ENCODE results near the gene NOTCH3. TPM values are rescaled to one million over a fixed set of nuclear protein-coding genes. Genes with fewer than 3 reads are reported as not detected.

NOTCH3 gene
- total and polyA plus RNA-seq, 4 donors = 0.49 to 3.7 (median 2.9) TPM

GRCh38 chr19:15249528-15249874 lies 48.7 kb upstream of the NOTCH3 start:
- WGBS = 84% methylated on average over 6 of the region's 6 CpGs
- H3K27ac ChIP-seq (ENCODE audit: low read depth in 1 of 2, low read length in 2 of 2) = peak overlapping the region; percentile 57 to 75
- no peak for DNase-seq (ENCODE audit: low spot score)
- TF ChIP-seq HNF4A (conservative IDR thresholded peaks at IDR 0.05) (no peak), HNF4G (IDR thresholded peaks at IDR 0.05) (no peak), RAD21 (IDR thresholded peaks at IDR 0.05) (no peak), RXRA (IDR thresholded peaks at IDR 0.05) (no peak), SP1 (IDR thresholded peaks at IDR 0.05) (no peak)
- H3K9ac ChIP-seq (ENCODE audit: low read depth in 1 of 2, low read length in 2 of 2) = no peak overlapping the region
- H3K27me3 ChIP-seq (ENCODE audit: control insufficient read depth in 4 of 4, insufficient read depth in 4 of 4, low read length in 3 of 4) = no peaks in the 10 kb centered on the region
- H3K36me3 ChIP-seq (ENCODE audit: control insufficient read depth in 4 of 4, insufficient read depth in 3 of 4, low read depth in 1 of 4, low read length in 3 of 4) = peaks cover 9 to 59% (median 35%) of the 10 kb centered on the region in 4 donors
- H3K9me3 ChIP-seq (ENCODE audit: control insufficient read depth in 4 of 4, low read length in 3 of 4) = no peaks in the 10 kb centered on the region
- no peak overlapping the region for H3K4me3 ChIP-seq (ENCODE audit: low read depth in 1 of 3, low read length in 3 of 3)
- H3K4me1 ChIP-seq (ENCODE audit: control insufficient read depth in 4 of 4, insufficient read depth in 4 of 4, low read length in 3 of 4) = peaks cover 11 to 26% (median 22%) of the 10 kb centered on the region in 4 donors

GRCh38 chr19:15248648-15249527 lies 48.1 kb upstream of the NOTCH3 start:
- no peak for TF ChIP-seq MAX (IDR thresholded peaks at IDR 0.05)
- peak in 1 of 2 donors; percentile 51 for TF ChIP-seq JUND (IDR thresholded peaks at IDR 0.05)
- no peak for TF ChIP-seq ATF3 (IDR thresholded peaks at IDR 0.05)
- TF ChIP-seq HNF4G (IDR thresholded peaks at IDR 0.05) = peak; percentile 47
- TF ChIP-seq NR2F2 (IDR thresholded peaks at IDR 0.05) = peak; percentile 24
- TF ChIP-seq HNF4A (conservative IDR thresholded peaks at IDR 0.05) = peak; percentile 53 to 88
- WGBS = 61% methylated on average over 19 of the region's 19 CpGs

GRCh38 chr19:15248106-15248505 lies 47.3 kb upstream of the NOTCH3 start:
- no peaks in the 10 kb centered on the region for H3K9me3 ChIP-seq (ENCODE audit: control insufficient read depth in 4 of 4, low read length in 3 of 4)
- no peak overlapping the region for H3K9ac ChIP-seq (ENCODE audit: low read depth in 1 of 2, low read length in 2 of 2)
- H3K27ac ChIP-seq (ENCODE audit: low read depth in 1 of 2, low read length in 2 of 2) = peak overlapping the region; percentile 11 to 57
- no peak for DNase-seq (ENCODE audit: low spot score)
- 93% methylated on average over 5 of the region's 5 CpGs for WGBS
- H3K27me3 ChIP-seq (ENCODE audit: control insufficient read depth in 4 of 4, insufficient read depth in 4 of 4, low read length in 3 of 4) = no peaks in the 10 kb centered on the region
- TF ChIP-seq MAX (IDR thresholded peaks at IDR 0.05) (no peak), TAF1 (conservative IDR thresholded peaks at IDR 0.05) (no peak), JUND (IDR thresholded peaks at IDR 0.05) (no peak), ATF3 (IDR thresholded peaks at IDR 0.05) (no peak), ZBTB33 (IDR thresholded peaks at IDR 0.05) (no peak), RXRA (IDR thresholded peaks at IDR 0.05) (no peak), FOXA1 (IDR thresholded peaks at IDR 0.05) (no peak), NR2F2 (IDR thresholded peaks at IDR 0.05) (no peak), CTCF (IDR thresholded peaks at IDR 0.05; ENCODE audit: low read depth, low read length, missing input control) (no peak), REST (IDR thresholded peaks at IDR 0.05) (no peak), YY1 (IDR thresholded peaks at IDR 0.05) (no peak)
- H3K4me1 ChIP-seq (ENCODE audit: control insufficient read depth in 4 of 4, insufficient read depth in 4 of 4, low read length in 3 of 4) = peaks cover 11 to 26% (median 22%) of the 10 kb centered on the region in 4 donors
- no peak overlapping the region for H3K4me3 ChIP-seq (ENCODE audit: low read depth in 1 of 3, low read length in 3 of 3)
- H3K36me3 ChIP-seq (ENCODE audit: control insufficient read depth in 4 of 4, insufficient read depth in 3 of 4, low read depth in 1 of 4, low read length in 3 of 4) = peaks cover 6 to 56% (median 26%) of the 10 kb centered on the region in 4 donors

More at GRCh38 chr19:15248648-15249527, 48.1 kb upstream of the NOTCH3 start:
- no peak overlapping the region for H3K4me3 ChIP-seq (ENCODE audit: low read depth in 1 of 3, low read length in 3 of 3)
- peaks cover 11 to 26% (median 22%) of the 10 kb centered on the region in 4 donors for H3K4me1 ChIP-seq (ENCODE audit: control insufficient read depth in 4 of 4, insufficient read depth in 4 of 4, low read length in 3 of 4)
- no peak for DNase-seq (ENCODE audit: low spot score)
- peaks cover 9 to 57% (median 32%) of the 10 kb centered on the region in 4 donors for H3K36me3 ChIP-seq (ENCODE audit: control insufficient read depth in 4 of 4, insufficient read depth in 3 of 4, low read depth in 1 of 4, low read length in 3 of 4)
- no peaks in the 10 kb centered on the region for H3K9me3 ChIP-seq (ENCODE audit: control insufficient read depth in 4 of 4, low read length in 3 of 4)
- H3K27ac ChIP-seq (ENCODE audit: low read depth in 1 of 2, low read length in 2 of 2) = peak overlapping the region; percentile 57 to 75
- H3K27me3 ChIP-seq (ENCODE audit: control insufficient read depth in 4 of 4, insufficient read depth in 4 of 4, low read length in 3 of 4) = no peaks in the 10 kb centered on the region
- no peak overlapping the region for H3K9ac ChIP-seq (ENCODE audit: low read depth in 1 of 2, low read length in 2 of 2)

Data from liver (tissue), 9 donors.